ENCODE measurements around the gene SHC2.
"Not testable (repeated sequence)": the region's sequence is repeated elsewhere in the genome, so short reads cannot be mapped to it uniquely, and the experiment has no call there.

SHC2 gene

DNA sequence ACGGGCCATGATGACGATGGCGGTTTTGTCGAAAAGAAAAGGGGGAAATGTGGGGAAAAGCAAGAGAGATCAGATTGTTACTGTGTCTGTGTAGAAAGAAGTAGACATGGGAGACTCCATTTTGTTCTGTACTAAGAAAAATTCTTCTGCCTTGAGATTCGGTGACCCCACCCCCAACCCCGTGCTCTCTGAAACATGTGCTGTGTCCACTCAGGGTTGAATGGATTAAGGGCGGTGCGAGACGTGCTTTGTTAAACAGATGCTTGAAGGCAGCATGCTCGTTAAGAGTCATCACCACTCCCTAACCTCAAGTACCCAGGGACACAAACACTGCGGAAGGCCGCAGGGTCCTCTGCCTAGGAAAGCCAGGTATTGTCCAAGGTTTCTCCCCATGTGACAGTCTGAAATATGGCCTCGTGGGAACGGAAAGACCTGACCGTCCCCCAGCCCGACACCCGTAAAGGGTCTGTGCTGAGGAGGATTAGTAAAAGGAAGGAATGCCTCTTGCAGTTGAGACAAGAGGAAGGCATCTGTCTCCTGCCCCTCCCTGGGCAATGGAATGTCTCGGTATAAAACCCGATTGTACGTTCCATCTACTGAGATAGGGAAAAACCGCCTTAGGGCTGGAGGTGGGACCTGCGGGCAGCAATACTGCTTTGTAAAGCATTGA, 74.1 kb downstream of the SHC2 start:
- not testable (repeated sequence) for DNase-seq

DNA sequence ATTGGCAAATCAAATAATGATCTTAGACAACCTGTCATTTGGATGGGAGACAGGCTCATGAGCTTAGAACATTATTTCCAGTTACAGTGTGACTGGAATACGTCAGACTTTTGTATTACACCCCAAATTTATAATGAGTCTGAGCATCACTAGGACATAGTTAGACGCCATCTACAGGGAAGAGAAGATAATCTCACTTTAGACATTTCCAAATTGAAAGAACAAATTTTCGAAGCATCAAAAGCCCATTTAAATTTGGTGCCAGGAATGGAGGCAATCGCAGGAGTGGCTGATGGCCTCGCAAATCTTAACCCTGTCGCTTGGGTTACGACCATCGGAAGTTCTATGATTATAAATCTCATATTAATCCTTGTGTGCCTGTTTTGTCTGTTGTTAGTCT, 74.6 kb downstream of the SHC2 start:
- DNase-seq: not testable (repeated sequence)

DNA sequence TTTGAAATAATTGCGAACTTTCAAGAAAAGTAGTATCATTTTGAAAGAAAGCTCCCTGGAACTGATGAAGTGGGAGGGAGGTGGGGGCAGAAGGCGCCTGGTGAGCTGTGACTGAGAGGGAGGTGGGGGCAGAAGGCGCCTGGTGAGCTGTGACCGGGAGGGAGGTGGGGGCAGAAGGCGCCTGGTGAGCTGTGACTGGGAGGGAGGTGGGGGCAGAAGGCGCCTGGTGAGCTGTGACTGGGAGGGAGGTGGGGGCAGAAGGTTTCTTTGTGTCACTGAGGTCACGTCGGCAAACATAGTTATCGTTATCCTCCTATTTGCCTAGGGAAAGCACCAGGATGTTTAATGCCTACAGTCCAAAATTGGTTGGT, 76.0 kb downstream of the SHC2 start:
- no peak for DNase-seq

DNA sequence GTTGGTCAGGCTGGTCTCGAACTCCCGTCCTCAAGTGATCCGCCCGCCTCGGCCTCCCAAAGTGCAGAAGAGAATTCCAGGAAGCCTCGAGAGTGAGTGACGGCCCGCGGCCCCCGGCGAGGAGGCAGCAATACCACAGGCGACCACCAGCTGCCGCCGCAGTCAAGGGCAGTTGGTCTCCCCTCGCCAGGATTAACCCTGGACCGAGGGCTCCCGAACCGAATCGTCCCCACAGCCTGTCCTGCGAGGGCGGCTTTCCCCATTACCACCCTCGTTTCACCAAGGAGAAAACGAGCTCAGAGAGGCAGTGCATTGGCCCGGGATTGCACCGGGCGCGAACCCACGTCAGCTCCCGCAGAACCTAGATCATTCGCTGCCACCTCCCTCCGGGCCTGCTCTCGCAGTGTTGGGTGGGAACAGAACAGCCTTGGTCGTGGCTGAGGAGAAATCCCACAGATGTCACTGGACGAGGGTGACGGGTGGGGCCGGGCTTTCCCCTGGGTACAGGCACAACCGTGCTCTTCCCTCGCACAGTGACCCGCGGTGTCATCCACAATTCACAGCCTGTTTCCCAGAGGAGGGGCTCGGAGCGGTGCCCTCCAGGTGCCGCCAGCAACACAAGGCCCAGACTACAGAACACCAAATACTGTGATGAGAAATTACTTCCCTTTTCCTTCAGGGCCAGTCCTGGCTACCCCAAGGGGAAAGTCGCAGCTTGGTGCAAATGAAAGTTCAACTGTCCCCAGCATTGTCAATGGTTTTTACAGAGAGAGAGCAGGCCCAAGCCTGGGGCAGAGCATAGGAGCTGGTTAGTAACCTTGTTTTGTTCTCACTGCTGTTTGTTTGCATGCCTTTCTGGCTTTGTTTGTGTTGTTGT, 76.7 kb downstream of the SHC2 start:
- DNase-seq: peak; percentile 24

DNA sequence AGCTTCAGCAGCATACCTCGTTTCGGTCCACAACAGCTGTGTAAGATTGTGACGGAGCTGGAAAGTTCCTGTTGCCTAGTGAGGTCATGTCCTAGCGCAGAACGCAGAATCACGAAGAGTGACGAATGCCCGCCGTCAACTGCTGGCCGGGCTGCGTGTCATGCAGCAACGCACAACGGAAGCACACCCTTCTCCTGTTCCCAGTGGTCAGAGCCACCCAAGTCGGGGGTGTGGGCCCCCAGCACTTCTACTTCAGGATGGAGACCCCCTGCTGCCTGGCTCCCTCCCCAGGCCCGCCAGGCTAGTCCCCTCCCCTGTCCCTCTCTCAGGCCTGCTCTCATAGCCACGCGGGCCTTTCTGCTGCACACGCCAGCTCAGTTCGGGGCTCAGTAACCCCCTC, 77.8 kb downstream of the SHC2 start:
- no peak for DNase-seq

DNA sequence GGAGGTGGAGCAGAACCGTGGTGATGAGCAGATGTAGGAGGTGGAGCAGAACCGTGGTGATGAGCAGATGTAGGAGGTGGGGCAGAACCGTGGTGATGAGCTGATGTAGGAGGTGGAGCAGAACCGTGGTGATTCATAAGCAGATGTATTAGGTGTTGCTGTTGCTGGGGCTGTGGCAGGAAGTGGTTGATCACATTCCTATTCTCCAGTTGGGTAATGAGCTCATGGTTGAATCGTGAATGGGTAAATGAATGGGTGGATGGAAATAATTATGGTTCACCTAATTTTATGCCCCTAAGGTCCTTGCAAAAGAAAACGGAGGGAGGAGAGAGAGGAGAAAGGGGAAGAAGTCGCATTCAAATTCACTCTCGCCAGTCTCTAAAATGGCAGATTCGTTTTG, 78.3 kb downstream of the SHC2 start:
- DNase-seq: peak; percentile 21

DNA sequence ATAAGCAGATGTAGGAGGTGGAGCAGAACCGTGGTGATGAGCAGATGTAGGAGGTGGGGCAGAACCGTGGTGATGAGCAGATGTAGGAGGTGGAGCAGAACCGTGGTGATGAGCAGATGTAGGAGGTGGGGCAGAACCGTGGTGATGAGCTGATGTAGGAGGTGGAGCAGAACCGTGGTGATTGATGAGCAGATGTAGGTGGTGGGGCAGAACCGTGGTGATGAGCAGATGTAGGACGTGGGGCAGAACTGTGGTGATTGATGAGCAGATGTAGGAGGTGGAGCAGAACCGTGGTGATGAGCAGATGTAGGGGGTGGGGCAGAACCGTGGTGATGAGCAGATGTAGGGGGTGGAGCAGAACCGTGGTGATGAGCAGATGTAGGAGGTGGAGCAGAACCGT, 78.9 kb downstream of the SHC2 start:
- not testable (repeated sequence) for DNase-seq

DNA sequence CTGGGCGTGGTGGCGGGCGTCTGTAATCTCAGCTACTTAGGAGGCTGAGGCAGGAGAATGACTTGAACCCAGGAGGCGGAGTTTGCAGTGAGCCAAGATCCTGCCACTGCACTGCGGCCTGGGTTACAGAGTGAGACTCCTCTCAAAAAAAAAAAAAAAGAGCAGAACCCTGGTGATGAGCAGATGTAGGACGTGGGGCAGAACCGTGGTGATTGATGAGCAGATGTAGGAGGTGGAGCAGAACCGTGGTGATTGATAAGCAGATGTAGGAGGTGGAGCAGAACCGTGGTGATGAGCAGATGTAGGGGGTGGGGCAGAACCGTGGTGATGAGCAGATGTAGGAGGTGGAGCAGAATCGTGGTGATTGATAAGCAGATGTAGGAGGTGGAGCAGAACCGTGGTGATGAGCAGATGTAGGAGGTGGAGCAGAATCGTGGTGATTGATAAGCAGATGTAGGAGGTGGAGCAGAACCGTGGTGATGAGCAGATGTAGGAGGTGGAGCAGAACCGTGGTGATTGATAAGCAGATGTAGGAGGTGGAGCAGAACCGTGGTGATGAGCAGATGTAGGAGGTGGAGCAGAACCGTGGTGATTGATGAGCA, 80.1 kb downstream of the SHC2 start:
- not testable (repeated sequence) for DNase-seq

DNA sequence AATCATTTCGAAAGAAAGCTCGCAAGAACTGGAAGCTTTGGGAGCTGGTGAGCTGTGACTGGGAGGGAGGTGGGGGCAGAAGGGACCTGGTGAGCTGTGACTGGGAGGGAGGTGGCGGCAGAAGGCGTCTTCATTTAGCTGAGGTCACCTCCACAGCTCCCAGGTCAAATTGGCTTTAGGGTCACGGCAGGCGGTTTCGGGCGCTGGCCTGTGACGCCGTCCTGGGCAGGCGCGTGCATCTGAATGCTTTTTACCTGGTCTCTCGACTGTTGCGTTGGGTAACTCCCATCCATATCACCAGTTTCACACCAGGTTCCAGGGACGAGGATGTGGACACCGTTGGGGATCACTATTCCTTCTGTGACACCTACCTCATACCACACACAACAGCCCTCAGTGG, 81.0 kb downstream of the SHC2 start:
- no peak for DNase-seq

DNA sequence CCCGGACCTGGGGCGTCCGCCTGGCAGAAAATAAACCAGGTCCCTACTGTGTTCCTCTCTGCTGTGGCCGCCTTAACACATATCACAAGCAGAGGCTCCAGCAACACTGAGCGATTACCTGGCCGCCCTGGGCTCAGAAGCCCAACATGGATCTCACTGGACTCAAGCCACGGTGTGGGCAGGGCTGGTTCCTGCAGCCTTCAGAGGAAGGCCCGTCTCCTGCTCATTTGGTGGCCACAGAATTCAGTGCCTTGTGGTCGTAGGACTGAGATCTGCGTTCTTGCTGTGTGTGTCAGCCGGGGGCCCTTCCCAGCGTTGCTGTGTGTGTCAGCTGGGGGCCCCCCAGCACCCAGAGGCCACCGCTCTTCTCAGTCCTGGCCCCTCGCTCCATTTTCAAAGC, 82.1 kb downstream of the SHC2 start:
- DNase-seq: no peak

DNA sequence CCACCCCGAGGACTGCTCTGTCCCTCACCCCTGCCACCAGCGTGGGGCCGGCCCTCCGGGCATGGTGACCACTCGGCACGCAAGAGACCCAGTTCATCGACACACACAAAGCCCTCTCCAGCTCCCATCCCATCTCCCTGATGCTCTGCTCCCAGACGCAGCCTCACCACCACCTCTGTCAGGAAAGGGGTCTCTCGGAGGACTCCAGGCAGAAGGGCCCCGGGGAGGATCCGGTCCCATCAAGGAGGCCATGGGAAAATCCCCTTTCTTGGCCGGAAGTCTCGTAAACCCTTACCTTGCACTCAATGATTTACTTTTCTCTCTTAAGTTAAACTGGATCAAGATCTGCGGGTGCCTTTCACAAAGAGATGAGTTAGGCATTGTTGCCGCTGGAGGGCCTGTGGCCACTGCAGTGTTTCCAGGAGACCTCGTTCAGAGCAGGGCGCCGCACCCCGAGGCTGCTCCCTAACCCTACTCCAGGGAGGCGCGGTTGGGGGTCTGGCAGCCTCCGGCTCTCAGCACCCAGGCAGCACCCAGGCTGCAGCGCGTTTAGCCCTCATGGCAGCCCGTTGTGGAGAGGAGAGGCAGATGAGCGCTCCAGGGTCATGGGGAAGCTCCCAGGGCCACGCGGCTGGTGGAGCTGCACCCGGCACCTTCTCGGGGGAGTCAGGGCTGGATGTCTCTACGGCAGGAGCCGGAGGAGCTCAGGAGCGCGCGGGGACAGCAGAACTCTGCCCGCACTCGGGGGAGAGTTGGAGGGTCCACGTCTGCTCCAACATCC, 82.8 kb downstream of the SHC2 start:
- DNase-seq: no peak

DNA sequence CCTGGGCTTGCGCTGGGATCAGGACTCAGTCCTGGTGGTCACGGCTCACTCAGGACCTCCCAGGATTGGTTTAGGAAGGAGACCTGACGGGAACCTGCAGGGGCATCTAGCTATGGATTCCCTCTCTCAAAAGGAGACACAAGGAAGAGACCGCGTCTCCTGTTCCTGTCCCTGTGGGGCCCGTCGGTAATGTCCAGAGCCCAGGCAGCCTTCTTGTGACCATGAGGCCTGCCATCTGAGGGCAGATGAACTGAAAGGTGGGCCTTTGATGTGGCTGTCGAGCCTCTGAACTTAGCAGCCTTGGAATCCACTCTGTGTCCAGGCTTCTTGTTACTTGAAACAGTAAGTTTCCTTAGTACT, 84.7 kb downstream of the SHC2 start:
- DNase-seq: no peak

DNA sequence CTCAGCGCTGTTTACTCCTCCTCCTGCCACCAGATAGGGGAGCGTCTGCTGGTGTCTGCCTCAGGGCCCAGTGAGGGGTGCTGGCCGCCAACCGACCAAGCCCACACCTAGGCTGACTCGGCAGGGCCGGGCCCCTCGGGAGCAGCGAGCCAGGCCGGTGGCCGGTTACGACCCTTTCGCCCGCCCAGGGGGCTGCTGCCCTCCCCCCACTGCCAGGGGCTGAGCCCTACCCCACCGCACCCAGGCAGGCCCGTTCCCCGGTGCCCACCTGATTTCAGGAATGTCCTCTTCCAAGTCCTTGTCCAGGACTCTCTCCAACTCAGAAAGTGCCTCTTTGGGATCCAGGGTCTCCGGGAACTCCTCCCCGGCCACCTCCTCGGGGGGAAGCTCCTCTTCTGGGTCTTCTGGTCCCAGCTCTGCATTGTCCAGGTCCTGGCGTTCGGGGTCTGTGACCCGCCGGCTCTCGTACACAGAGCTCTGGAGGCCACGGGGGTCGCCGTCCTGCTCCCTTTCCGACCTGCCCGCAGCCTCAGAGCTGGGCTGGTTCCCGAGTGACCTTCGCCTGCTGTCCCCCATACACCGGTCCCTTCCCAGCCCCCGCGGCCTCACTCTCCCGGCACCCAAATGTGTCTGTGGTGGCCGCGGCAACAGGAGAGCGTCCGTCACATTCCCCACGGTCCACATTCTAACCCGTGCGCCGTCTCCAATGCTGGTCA, 85.3 kb downstream of the SHC2 start:
- no peak for DNase-seq

DNA sequence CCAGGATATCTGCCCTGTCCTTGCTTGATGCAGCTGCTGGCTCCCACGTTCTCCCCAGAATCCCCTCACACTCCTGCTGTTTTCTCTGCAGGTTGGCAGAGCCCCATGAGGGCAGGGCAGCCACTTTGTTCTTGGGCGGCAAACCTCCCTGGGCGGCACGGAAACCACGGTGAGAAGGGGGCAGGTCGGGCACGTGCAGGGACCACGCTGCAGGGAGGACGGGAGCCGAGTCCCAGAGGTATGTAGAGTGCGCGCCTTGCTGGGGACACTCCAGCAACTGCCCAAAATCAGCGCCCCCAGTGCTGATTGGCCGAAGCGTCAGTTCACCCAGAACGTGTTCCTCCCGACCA, 86.0 kb downstream of the SHC2 start:
- no peak for DNase-seq

DNA sequence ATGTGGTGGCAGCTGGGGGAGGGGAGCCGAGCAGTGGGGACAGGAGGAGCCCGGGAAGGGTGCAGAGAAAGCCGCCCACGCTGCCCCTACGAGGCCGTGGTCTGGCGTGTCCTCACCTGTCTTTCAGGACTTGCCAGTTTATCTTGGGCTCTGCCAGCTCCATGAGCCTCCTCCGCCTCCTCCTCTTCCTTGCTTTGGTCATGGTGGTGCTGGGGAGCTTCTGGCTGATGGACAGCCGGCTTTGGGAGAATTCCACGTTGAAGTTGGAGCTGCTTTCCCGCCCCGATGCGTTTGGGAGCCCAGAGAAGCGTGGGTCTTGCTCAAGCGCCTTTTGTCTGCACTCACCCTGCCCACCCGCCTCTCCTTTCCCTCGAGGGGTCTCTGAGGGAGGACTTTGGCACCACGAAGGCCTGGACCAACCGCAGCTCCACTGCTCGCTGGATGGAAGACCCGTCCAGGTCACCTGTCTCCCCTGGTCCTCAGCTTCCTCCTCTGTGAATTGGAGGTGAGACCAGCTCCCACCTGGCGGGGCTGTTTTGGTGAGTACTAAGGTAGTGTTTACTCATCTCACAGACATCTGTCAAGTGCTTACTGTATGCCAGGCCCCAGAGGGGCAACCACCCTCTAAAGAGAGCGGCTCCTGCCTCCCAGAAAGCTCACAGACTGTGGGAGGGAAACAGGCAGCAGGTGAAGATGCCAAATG, 86.5 kb downstream of the SHC2 start:
- no peak for DNase-seq

DNA sequence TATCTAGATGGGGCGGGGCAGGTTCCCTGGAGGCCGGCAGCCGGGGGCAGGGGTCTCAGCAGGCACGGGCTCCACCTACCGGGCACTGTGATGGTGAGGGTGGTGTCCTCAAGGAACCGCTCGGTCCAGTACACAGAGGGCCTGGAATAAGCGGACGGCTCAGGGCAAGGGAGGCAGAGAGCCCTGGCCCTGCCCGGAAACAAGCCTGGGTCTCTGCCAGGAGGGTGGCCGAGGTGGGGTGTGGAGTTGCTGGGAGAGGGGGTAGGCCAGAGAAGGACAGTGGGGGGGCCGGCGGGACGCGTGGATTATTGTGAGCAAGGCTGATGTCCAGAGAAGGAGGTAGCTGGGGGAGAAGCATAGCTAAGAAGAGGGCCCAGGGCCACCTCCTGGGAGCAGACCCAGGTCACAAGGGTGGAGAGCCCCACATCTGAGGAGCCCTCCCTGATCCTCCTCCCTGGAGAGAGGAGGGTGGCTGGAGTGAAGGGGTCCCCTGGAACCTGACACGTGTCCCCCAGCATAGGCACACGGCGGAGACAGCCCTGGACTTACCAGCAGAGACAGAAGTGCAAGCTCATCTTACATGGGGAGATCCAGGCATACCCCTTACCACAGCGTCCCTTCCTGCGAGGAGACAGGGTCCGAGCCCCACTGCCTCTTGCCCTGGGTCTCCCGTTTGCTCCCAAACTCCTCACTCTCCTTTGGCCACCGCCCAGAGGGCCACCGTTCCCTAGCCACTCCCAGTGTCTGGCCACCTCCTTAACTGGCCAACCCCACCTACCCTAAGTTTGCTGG, 87.2 kb downstream of the SHC2 start:
- no peak for DNase-seq

DNA sequence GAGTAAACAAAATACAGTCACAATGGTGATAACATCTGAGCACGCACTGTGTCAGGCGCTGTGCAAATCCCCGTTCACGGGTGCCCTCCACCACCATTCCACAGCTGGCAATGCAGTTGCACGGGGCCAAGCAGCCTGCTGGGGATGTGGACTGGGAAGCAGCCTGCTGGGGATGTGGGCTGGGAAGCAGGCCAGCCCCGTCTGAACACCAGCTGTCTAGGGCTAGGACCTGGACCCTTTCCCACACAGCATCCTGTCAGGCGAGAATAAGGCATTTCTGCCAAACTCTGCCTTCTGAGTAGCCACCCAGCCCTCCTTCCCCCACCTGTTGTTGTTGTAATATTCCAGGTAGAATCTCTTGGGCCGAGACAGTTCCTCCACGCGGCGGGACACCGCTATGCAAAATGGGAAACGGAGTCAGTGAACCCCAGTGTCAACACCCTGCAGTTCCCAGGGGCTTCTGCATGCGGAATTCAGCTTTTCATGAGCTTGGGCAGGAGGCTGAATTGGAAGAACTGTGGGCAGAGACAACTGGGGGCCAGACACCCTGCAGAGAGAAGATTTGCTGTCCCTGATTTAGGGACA, 88.4 kb downstream of the SHC2 start:
- no peak for DNase-seq

DNA sequence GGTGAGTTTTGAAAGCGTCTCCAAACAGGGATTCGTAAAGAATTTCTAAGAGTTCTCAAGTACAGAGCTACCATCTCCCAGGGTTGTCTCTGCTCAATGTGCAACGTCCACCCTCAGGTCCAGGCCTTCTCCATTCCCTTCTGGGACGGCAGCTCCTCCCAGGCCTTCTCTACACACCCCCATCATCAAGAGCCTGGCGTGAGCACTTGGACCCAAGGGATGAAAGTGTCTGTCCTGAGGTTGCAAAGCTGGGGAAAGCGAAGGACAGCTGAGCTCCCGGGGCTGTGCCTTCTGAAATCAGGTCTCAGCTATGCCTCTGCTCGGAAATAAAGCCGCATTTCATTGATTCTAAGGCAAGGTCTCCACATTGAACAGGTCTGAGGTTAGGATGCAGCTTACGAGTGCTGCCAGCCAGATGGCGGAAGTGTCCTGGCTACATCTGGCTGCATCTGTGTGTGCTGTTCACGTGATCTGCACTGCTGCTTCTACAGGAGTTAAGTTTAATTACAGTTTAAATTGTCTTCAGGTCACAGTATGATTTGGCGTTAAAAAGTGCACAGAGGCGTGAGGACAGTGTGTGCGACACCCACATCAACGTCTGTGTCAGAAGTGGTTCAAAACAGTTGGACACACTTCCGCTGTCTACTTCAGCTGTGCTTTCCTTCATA, 89.2 kb downstream of the SHC2 start:
- DNase-seq: no peak

DNA sequence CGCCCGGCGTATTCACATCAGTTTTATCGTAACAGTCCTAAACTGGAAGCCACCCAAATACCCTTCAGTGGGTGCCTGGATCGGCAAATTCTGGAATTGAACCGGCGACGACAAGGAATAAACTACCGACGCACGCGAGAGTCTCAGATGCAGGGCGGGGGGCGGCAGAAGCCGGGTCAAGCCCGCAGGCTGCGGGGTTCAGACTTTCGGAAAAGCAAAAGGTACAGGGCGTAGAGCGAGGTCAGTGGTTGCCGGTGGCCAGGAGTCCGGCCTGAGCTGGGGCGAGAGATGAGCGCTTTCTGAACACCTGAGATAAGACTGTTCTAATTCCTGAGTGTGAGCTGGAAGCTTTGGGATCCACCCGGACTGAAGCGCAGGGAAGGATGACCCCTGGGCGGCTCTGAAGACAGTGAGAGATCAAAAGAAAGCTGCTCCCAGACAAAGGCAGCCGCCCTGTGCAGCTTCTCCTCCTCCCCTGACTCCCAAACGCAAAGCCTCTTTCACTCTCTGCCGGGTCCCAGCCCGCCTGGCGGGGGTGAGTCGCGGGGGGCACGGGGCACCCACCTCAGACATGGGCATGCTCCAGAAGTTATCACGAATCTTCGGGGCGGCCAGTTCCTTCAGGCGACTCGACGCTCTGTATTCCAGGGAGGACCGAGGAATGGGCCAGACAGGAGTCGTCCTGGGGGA, 90.0 kb downstream of the SHC2 start:
- DNase-seq: no peak

DNA sequence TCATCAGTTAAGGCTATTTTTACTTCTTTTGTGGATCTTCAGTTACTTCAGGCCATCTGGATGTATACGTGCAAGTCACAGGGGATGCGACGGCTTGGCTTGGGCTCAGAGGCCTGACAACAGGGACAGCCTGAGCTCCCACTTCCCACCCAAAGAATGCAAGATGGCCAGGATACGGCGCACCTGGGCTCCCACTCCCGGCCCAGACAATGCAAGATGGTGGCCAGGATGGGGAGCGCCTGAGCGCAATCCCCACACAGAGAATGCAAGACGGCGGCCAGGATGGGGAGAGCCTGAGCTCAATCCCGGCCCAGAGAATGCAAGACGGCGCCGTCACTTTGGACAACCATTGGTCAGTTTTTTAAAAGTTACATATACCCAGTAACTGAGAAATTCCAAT, 91.0 kb downstream of the SHC2 start:
- DNase-seq: no peak

Measured in CD4-positive, alpha-beta T cell treated with Interleukin-17A for 4 hours (primary cell).